Ascending aorta (tissue), 2 donors: ENCODE measurements around the gene TBC1D1. TPM values are rescaled to one million over a fixed set of nuclear protein-coding genes. Genes with fewer than 3 reads are reported as not detected.

Source experiments
- DNase-seq, 2 donors: peaks; one replicate each; pipeline ENCODE4 v3.0.0-alpha.2; 2019; ENCODE audit warnings: low spot score in 2 of 2
- H3K27ac ChIP-seq, 2 donors: fragments of 200-600 bp; sonication (generic); one replicate each; pipeline ENCODE4 v1.5.1; 2016 to 2017; ENCODE audit warnings: mild to moderate bottlenecking in 1 of 2
- H3K27me3 ChIP-seq: fragments of 200-600 bp; sonication (generic); one replicate; pipeline ENCODE4 v1.5.1; 2017
- H3K36me3 ChIP-seq, 2 donors: fragments of 200-600 bp; sonication (generic); one replicate each; pipeline ENCODE4 v1.5.1; 2016
- H3K4me1 ChIP-seq, 2 donors: fragments of 200-600 bp; sonication (generic); one replicate each; pipeline ENCODE4 v1.5.1; 2016 to 2017; ENCODE audit warnings: mild to moderate bottlenecking in 1 of 2
- H3K4me3 ChIP-seq, 2 donors: fragments of 200-600 bp; sonication (generic); one replicate each; pipeline ENCODE4 v1.5.1; 2016 to 2017; ENCODE audit warnings: mild to moderate bottlenecking in 1 of 2
- H3K9me3 ChIP-seq, 2 donors: fragments of 200-600 bp; sonication (generic); one replicate each; pipeline ENCODE4 v1.5.1; 2016
- intact Hi-C: fragments of 100-400 bp; cut with DNase I; formaldehyde crosslinking; loops from one replicate; pipeline ENCODE4 v1.15.1; 2023
- total RNA-seq: library from RNA; depleted of rRNA; stranded (reverse); fragments of >200 nt; gene quantifications from one replicate; pipeline ENCODE4 v1.1.0, GENCODE V29; 2016
- TF ChIP-seq, protein P1 (sequence below), 3 experiments: fragments of 200-600 bp in 2 of 3; fragments of 450-650 bp in 1 of 3; sonication (generic) in 2 of 3; IDR thresholded peaks; one replicate each; pipeline ENCODE4 v1.5.1; 2016 to 2019; ENCODE audit warnings: antibody characterized with exemption in 3 of 3, mild to moderate bottlenecking in 1 of 3, moderate library complexity in 1 of 3

Gene TBC1D1
- total RNA-seq, 1 donor from 2014 or later = 132 TPM

DNA sequence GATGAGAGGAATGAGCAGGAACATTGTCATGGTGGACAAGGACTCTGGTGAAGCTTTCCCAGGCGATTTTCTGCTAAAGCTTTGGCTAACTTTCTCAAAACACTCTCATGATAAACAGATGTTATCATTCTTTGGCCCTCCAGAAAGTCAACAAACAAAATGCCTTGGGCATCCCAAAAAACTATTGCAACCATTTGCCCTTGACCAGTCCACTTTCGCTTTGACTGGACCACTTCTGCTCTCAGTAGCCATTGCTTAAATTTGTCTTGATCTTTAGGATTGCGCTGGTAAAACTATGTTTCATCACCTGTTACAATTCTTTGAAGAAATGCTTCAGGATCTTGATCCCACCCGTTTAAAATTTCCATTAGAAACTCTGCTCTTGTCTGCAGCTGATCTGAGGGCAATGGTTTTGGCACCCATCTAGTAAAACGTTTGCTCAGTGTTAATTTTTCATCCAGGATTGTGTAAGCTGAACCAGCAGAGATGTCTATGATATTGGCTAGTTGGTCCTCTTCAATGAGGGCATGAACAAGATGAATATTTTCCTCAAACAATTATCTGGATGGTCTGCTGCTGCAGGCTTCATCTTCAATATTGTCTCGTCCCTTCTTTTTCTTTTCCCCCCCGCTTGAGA, 14.8 kb downstream of the TBC1D1 start:
- Histone ChIP-seq H3K27ac (peak overlapping the region in 1 of 2 donors; percentile 5), H3K36me3 (peaks cover 0 to 14% of the 10 kb centered on the region in 2 donors), H3K4me3 (no peak overlapping the region), H3K4me1 (peaks cover 0 to 27% of the 10 kb centered on the region in 2 donors), H3K27me3 (no peaks in the 10 kb centered on the region), H3K9me3 (no peaks in the 10 kb centered on the region)
- intact Hi-C loops = loop anchor here (5.0 kb wide), 1 partner anchor 72 kb away; no protein-coding TSS in a partner anchor
- TF ChIP-seq, protein P1, sequence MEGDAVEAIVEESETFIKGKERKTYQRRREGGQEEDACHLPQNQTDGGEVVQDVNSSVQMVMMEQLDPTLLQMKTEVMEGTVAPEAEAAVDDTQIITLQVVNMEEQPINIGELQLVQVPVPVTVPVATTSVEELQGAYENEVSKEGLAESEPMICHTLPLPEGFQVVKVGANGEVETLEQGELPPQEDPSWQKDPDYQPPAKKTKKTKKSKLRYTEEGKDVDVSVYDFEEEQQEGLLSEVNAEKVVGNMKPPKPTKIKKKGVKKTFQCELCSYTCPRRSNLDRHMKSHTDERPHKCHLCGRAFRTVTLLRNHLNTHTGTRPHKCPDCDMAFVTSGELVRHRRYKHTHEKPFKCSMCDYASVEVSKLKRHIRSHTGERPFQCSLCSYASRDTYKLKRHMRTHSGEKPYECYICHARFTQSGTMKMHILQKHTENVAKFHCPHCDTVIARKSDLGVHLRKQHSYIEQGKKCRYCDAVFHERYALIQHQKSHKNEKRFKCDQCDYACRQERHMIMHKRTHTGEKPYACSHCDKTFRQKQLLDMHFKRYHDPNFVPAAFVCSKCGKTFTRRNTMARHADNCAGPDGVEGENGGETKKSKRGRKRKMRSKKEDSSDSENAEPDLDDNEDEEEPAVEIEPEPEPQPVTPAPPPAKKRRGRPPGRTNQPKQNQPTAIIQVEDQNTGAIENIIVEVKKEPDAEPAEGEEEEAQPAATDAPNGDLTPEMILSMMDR (IDR thresholded peaks at IDR 0.05) = no peak
- DNase-seq = no peak

DNA sequence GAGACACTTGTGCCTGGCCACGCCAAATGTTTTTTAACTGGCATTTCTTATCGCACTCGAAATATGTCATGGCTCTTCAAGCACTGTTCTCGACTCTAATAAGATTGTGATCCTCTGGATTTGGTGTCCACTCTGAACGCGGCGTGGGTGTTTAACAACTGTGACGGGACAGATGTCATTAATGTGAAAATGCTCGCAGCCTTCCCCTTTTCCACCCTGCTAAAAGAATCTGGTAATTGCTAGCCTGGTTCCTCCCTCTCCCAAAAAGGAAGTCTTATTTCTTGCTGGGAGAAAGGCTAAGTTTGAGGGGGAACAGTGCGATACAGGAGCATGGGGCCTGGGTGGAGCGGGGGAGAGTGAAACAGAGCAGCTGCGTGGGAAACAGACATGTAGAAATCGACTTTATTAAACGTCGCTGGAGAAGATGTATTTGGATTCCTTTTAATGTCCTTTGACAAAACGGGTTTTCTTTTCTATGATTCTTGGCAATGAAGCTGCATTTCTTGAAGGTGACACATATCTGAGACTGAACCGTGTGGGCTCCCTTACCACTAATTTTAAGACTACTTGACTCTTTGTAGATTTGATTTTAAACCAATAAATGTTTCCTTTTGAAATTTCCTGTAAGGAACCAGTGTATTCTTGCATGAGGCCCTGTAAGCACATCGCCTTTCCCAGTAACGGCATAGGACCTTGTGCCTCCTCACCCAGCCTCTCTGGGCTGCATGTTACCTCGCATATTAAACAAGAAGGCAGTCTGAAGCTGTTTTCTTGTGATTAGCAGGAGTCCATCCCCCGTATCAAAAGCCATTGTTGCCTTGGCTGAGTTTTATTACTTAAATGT, 17.8 kb downstream of the TBC1D1 start:
- intact Hi-C loops = loop anchor here (2.0 to 5.0 kb wide), 2 partner anchors 18 to 69 kb away; partner anchors contain the start of gene TBC1D1
- TF ChIP-seq, protein P1 (IDR thresholded peaks at IDR 0.05) = no peak
- Histone ChIP-seq H3K27ac (peak overlapping the region; percentile 82 to 85), H3K4me1 (peaks cover 0 to 19% of the 10 kb centered on the region in 2 donors), H3K36me3 (no peaks in the 10 kb centered on the region), H3K27me3 (no peaks in the 10 kb centered on the region), H3K9me3 (no peaks in the 10 kb centered on the region), H3K4me3 (peak overlapping the region; percentile 34 to 54)
- DNase-seq = no peak

DNA sequence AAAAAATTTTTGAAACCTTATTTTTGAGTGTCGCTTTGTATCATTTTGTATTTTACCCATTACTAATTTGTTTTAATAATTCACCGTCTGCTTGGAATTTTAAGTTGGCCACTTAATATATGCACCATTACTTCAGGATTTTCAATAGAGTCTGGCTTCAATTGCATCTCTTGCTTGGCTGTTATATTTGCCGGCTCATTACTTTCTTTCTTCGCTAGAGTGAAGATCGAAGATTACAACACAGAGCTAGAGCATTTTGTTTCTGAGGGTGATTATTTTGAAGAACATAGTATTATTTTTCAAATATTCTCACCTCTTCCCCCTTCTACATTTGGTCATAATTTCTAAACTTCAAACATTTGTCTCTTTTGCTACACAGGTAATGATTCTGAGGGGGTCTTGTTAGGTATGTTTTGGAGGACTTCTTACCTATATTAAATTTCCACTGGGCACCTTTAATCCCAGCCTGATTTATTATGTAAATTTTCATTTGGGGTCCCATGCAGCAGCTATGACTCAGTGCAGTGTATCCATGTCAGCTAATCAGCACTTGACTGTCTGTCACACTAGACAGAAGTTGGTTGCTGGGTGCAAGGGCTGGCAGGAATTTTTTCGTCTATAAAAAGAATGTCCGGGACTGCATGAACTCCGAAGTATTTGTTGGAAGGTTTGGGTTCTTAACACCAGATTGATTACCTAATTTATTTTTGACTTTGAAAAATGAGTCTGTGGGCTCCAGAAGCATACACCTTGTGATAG, 18.6 kb downstream of the TBC1D1 start:
- H3K4me3 ChIP-seq = peak overlapping the region; percentile 34 to 54
- H3K36me3 ChIP-seq = no peaks in the 10 kb centered on the region
- peak overlapping the region; percentile 82 to 85 for H3K27ac ChIP-seq
- intact Hi-C loops = loop anchor here (2.0 to 5.0 kb wide), 2 partner anchors 19 to 68 kb away; partner anchors contain the start of gene TBC1D1
- TF ChIP-seq, protein P1 (IDR thresholded peaks at IDR 0.05) = no peak
- no peaks in the 10 kb centered on the region for H3K9me3 ChIP-seq
- no peaks in the 10 kb centered on the region for H3K27me3 ChIP-seq
- peaks cover 0 to 19% of the 10 kb centered on the region in 2 donors for H3K4me1 ChIP-seq
- DNase-seq = no peak

DNA sequence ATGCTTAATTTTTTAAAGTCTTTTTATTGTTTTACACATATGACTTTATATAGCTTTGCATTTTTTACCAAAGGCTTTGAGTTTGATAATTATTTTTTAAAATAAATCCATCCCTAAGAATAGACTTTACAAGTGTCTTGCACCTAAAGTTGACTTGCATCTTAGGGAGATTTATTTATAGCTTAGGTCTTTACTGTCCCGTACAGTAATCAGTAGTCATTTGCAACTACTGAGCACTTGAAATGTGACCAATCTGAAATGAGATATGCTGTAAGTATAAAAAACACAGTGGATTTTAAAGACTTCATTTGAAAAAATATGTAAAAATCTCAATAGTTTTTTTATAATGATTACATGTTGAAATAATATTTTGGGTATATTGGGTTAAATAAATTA, 19.2 kb downstream of the TBC1D1 start:
- peak overlapping the region in 1 of 2 donors; percentile 54 for H3K4me3 ChIP-seq
- no peaks in the 10 kb centered on the region for H3K36me3 ChIP-seq
- TF ChIP-seq, protein P1 (IDR thresholded peaks at IDR 0.05) = no peak
- DNase-seq = no peak
- peaks cover 0 to 19% of the 10 kb centered on the region in 2 donors for H3K4me1 ChIP-seq
- no peaks in the 10 kb centered on the region for H3K27me3 ChIP-seq
- intact Hi-C loops = no loop called here
- H3K9me3 ChIP-seq = no peaks in the 10 kb centered on the region
- H3K27ac ChIP-seq = peak overlapping the region; percentile 82 to 85

DNA sequence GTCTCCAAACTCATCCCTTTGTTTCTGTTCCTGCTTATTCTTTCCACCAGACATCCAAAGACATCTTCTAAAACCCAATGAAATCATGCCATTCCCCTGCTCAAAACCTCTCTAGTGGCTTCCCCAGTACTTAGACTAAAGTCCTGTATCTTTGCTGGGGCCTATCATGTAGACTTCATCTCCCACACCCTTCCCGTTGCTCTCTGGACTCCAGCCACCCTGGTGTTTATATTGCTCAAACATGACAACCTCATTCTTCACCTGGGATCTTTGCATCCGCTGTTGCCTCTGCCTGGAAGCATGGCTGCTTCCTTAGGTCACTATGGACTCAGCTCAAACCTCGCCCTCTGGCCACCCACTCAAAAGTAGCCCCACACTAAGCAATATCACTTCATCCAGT, 23.7 kb downstream of the TBC1D1 start:
- Histone ChIP-seq H3K4me3 (no peak overlapping the region), H3K27me3 (no peaks in the 10 kb centered on the region), H3K4me1 (peaks cover 0 to 6% of the 10 kb centered on the region in 2 donors), H3K27ac (no peak overlapping the region), H3K36me3 (no peaks in the 10 kb centered on the region), H3K9me3 (no peaks in the 10 kb centered on the region)
- intact Hi-C loops = no loop called here
- TF ChIP-seq, protein P1 (IDR thresholded peaks at IDR 0.05) = no peak
- no peak for DNase-seq
